GM19468 (cell line): ENCODE measurements around the gene TUSC2.

ENCODE experiments used
- ATAC-seq: cut with Tn5 transposase; IDR thresholded peaks from one replicate; pipeline ENCODE4 v1.9.1; 2021; ENCODE audit warnings: mild to moderate bottlenecking, moderate library complexity, moderate number of reproducible peaks; ENCODE audit not compliant: unreplicated experiment; ENCODE audit errors: extremely low read depth

The TUSC2 gene

GRCh38 chr3:50338965-50339364, 10.9 kb upstream of the TUSC2 start:
- no peak for ATAC-seq

- peak; percentile 64 for ATAC-seq
Measured at GRCh38 chr3:50337175-50337861, 9.3 kb upstream of the TUSC2 start.

GRCh38 chr3:50336452-50337174, 8.6 kb upstream of the TUSC2 start:
- peak; percentile 4 for ATAC-seq

- ATAC-seq, result no peak
Measured at GRCh38 chr3:50334339-50335075, 6.5 kb upstream of the TUSC2 start.

- ATAC-seq, result no peak
Measured at GRCh38 chr3:50333744-50334328, 5.8 kb upstream of the TUSC2 start.

GRCh38 chr3:50331364-50331907, 3.4 kb upstream of the TUSC2 start:
- no peak for ATAC-seq

- no peak for ATAC-seq
Measured at GRCh38 chr3:50330330-50330729, 2.3 kb upstream of the TUSC2 start.

- ATAC-seq, result no peak
Measured at GRCh38 chr3:50327129-50327528, 894 bp downstream of the TUSC2 start.

- no peak for ATAC-seq
Measured at GRCh38 chr3:50326182-50326541, 1.9 kb downstream of the TUSC2 start.

GRCh38 chr3:50325497-50326181, 2.4 kb downstream of the TUSC2 start:
- ATAC-seq, result no peak

GRCh38 chr3:50325113-50325480, 2.9 kb downstream of the TUSC2 start:
- no peak for ATAC-seq

- no peak for ATAC-seq
Measured at GRCh38 chr3:50324351-50325112, 3.5 kb downstream of the TUSC2 start.

- no peak for ATAC-seq
Measured at GRCh38 chr3:50323614-50324199, 4.3 kb downstream of the TUSC2 start.

GRCh38 chr3:50323092-50323600, 4.9 kb downstream of the TUSC2 start:
- ATAC-seq, result no peak

- ATAC-seq, result no peak
Measured at GRCh38 chr3:50322386-50323091, 5.5 kb downstream of the TUSC2 start, which contains the start of gene HYAL2. Gene HYAL2 (minus strand): TSS chr3:50322745. CDS start chr3:50320489, 2,256 bp downstream.

- no peak for ATAC-seq
Measured at GRCh38 chr3:50322115-50322385, 6.0 kb downstream of the TUSC2 start.

GRCh38 chr3:50321336-50322114, 6.5 kb downstream of the TUSC2 start:
- peak; percentile 55 for ATAC-seq
